Mucosa of stomach (tissue), 1 donor: ENCODE data around the gene DLG2.
"Not testable (repeated sequence)": the region's sequence is repeated elsewhere in the genome, so short reads cannot be mapped to it uniquely, and the experiment has no call there.

Experiments used
- H3K27me3 ChIP-seq: one replicate; pipeline ENCODE4 v1.7.0; 2013; ENCODE audit warnings: mild to moderate bottlenecking, low read length; ENCODE audit not compliant: control insufficient read depth, insufficient read depth
- H3K36me3 ChIP-seq: one replicate; pipeline ENCODE4 v1.7.0; 2013; ENCODE audit warnings: low read length; ENCODE audit not compliant: control insufficient read depth, insufficient read depth
- H3K4me1 ChIP-seq: one replicate; pipeline ENCODE4 v1.7.0; 2013; ENCODE audit warnings: mild to moderate bottlenecking, low read length; ENCODE audit not compliant: control insufficient read depth, insufficient read depth
- H3K4me3 ChIP-seq: one replicate; pipeline ENCODE4 v1.7.0; 2013; ENCODE audit warnings: low read length
- H3K9ac ChIP-seq: one replicate; pipeline ENCODE4 v1.7.0; 2013; ENCODE audit warnings: mild to moderate bottlenecking, low read length, moderate library complexity
- H3K9me3 ChIP-seq: one replicate; pipeline ENCODE4 v1.7.0; 2013; ENCODE audit warnings: mild to moderate bottlenecking, low read length, moderate library complexity; ENCODE audit not compliant: control insufficient read depth
- donor health status: Pancreatic carcinoma.

DLG2 gene

GRCh38 chr11:84993386-84993785, 633.8 kb downstream of the DLG2 start:
- no peaks in the 10 kb centered on the region for H3K36me3 ChIP-seq
- H3K9me3 ChIP-seq: no peaks in the 10 kb centered on the region
- H3K27me3 ChIP-seq: no peaks in the 10 kb centered on the region
- H3K4me3 ChIP-seq: no peak overlapping the region
- no peaks in the 10 kb centered on the region for H3K4me1 ChIP-seq
- no peak overlapping the region for H3K9ac ChIP-seq

- H3K27me3 ChIP-seq: no peaks in the 10 kb centered on the region
- no peaks in the 10 kb centered on the region for H3K4me1 ChIP-seq
- no peaks in the 10 kb centered on the region for H3K36me3 ChIP-seq
- no peak overlapping the region for H3K9ac ChIP-seq
- no peaks in the 10 kb centered on the region for H3K9me3 ChIP-seq
- H3K4me3 ChIP-seq: no peak overlapping the region
Measured at GRCh38 chr11:84990141-84990540, 637.0 kb downstream of the DLG2 start.

GRCh38 chr11:84987686-84988187, 639.4 kb downstream of the DLG2 start:
- not testable (repeated sequence) for H3K9ac ChIP-seq, H3K4me1 ChIP-seq, H3K9me3 ChIP-seq, H3K27me3 ChIP-seq, H3K36me3 ChIP-seq, H3K4me3 ChIP-seq

GRCh38 chr11:84981301-84981700, 645.8 kb downstream of the DLG2 start:
- Histone ChIP-seq H3K27me3 (no peaks in the 10 kb centered on the region), H3K9ac (no peak overlapping the region), H3K9me3 (no peaks in the 10 kb centered on the region), H3K4me1 (no peaks in the 10 kb centered on the region), H3K4me3 (no peak overlapping the region), H3K36me3 (no peaks in the 10 kb centered on the region)

GRCh38 chr11:84969103-84969502, 658.0 kb downstream of the DLG2 start:
- Histone ChIP-seq H3K36me3 (no peaks in the 10 kb centered on the region), H3K9me3 (no peaks in the 10 kb centered on the region), H3K4me3 (no peak overlapping the region), H3K27me3 (no peaks in the 10 kb centered on the region), H3K4me1 (no peaks in the 10 kb centered on the region), H3K9ac (no peak overlapping the region)

GRCh38 chr11:84965484-84965883, 661.7 kb downstream of the DLG2 start:
- H3K4me3 ChIP-seq: no peak overlapping the region
- H3K9me3 ChIP-seq: no peaks in the 10 kb centered on the region
- no peaks in the 10 kb centered on the region for H3K4me1 ChIP-seq
- H3K36me3 ChIP-seq: no peaks in the 10 kb centered on the region
- no peak overlapping the region for H3K9ac ChIP-seq
- H3K27me3 ChIP-seq: no peaks in the 10 kb centered on the region

- H3K9ac ChIP-seq: no peak overlapping the region
- H3K4me3 ChIP-seq: no peak overlapping the region
- no peaks in the 10 kb centered on the region for H3K4me1 ChIP-seq
- no peaks in the 10 kb centered on the region for H3K9me3 ChIP-seq
- H3K36me3 ChIP-seq: no peaks in the 10 kb centered on the region
- no peaks in the 10 kb centered on the region for H3K27me3 ChIP-seq
Measured at GRCh38 chr11:84963240-84963639, 663.9 kb downstream of the DLG2 start.

- no peaks in the 10 kb centered on the region for H3K27me3 ChIP-seq
- no peaks in the 10 kb centered on the region for H3K36me3 ChIP-seq
- H3K4me1 ChIP-seq: no peaks in the 10 kb centered on the region
- H3K4me3 ChIP-seq: no peak overlapping the region
- no peak overlapping the region for H3K9ac ChIP-seq
- no peaks in the 10 kb centered on the region for H3K9me3 ChIP-seq
Measured at GRCh38 chr11:84962018-84962417, 665.1 kb downstream of the DLG2 start.

GRCh38 chr11:84958295-84958694, 668.8 kb downstream of the DLG2 start:
- Histone ChIP-seq H3K36me3 (no peaks in the 10 kb centered on the region), H3K4me1 (no peaks in the 10 kb centered on the region), H3K9ac (no peak overlapping the region), H3K4me3 (no peak overlapping the region), H3K27me3 (no peaks in the 10 kb centered on the region), H3K9me3 (no peaks in the 10 kb centered on the region)

GRCh38 chr11:84950569-84951270, 676.4 kb downstream of the DLG2 start:
- Histone ChIP-seq H3K4me1 (no peaks in the 10 kb centered on the region), H3K9me3 (no peaks in the 10 kb centered on the region), H3K9ac (no peak overlapping the region), H3K27me3 (no peaks in the 10 kb centered on the region), H3K36me3 (no peaks in the 10 kb centered on the region), H3K4me3 (no peak overlapping the region)

GRCh38 chr11:84947970-84948580, 679.1 kb downstream of the DLG2 start:
- no peak overlapping the region for H3K4me3 ChIP-seq
- H3K4me1 ChIP-seq: no peaks in the 10 kb centered on the region
- no peaks in the 10 kb centered on the region for H3K9me3 ChIP-seq

GRCh38 chr11:84947070-84947469, 680.1 kb downstream of the DLG2 start:
- H3K9ac ChIP-seq: no peak overlapping the region
- H3K27me3 ChIP-seq: no peaks in the 10 kb centered on the region
- no peaks in the 10 kb centered on the region for H3K9me3 ChIP-seq
- H3K36me3 ChIP-seq: no peaks in the 10 kb centered on the region
- H3K4me3 ChIP-seq: no peak overlapping the region
- no peaks in the 10 kb centered on the region for H3K4me1 ChIP-seq

More at GRCh38 chr11:84947970-84948580, 679.1 kb downstream of the DLG2 start:
- Histone ChIP-seq H3K36me3 (no peaks in the 10 kb centered on the region), H3K9ac (no peak overlapping the region), H3K27me3 (no peaks in the 10 kb centered on the region)
